ENCODE data around the gene ELOVL7. TPM values are rescaled to one million over a fixed set of nuclear protein-coding genes. Genes with fewer than 3 reads are reported as not detected.
"Not testable (repeated sequence)": the region's sequence is repeated elsewhere in the genome, so short reads cannot be mapped to it uniquely, and the experiment has no call there.

Gene ELOVL7
- total RNA-seq, 1 donor from 2014 or later, result 10.3 TPM

GRCh38 chr5:60740322-60740721 is 103.7 kb downstream of the ELOVL7 start:
- H3K27ac Mint-ChIP-seq, result no peak overlapping the region
- H3K4me1 Mint-ChIP-seq (ENCODE audit: unreplicated experiment), result no peaks in the 10 kb centered on the region
- no peak overlapping the region for H3K4me3 Mint-ChIP-seq
- H3K27me3 Mint-ChIP-seq, result no peaks in the 10 kb centered on the region
- H3K36me3 Mint-ChIP-seq, result no peaks in the 10 kb centered on the region
- no peak for DNase-seq (ENCODE audit: extremely low spot score, unreplicated experiment)
- H3K9me3 Mint-ChIP-seq, result peaks cover 12% of the 10 kb centered on the region
- TF ChIP-seq, protein P1, sequence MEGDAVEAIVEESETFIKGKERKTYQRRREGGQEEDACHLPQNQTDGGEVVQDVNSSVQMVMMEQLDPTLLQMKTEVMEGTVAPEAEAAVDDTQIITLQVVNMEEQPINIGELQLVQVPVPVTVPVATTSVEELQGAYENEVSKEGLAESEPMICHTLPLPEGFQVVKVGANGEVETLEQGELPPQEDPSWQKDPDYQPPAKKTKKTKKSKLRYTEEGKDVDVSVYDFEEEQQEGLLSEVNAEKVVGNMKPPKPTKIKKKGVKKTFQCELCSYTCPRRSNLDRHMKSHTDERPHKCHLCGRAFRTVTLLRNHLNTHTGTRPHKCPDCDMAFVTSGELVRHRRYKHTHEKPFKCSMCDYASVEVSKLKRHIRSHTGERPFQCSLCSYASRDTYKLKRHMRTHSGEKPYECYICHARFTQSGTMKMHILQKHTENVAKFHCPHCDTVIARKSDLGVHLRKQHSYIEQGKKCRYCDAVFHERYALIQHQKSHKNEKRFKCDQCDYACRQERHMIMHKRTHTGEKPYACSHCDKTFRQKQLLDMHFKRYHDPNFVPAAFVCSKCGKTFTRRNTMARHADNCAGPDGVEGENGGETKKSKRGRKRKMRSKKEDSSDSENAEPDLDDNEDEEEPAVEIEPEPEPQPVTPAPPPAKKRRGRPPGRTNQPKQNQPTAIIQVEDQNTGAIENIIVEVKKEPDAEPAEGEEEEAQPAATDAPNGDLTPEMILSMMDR (conservative IDR thresholded peaks at IDR 0.05), result no peak

DNA sequence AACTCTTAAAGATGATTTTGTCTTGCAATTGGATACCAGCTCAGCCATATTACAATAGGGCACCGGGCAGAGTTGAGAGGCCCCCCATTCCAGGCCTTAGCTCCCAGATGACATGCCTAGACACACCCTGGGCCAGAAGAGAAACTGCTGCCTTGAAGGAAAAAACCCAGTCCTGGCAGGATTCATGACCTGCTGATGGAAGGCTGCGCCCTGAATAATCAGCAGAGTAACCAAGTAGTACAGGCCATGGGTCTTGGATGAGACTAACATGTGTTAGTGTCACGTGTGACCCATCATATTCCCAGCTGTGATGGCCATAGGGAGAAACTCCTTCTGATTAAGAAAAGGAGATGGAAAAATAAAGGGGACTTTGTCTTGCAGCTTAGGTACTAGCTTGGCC is 105.1 kb downstream of the ELOVL7 start:
- DNase-seq (ENCODE audit: extremely low spot score, unreplicated experiment), result no peak
- Mint-ChIP-seq H3K9me3 (peaks cover 12% of the 10 kb centered on the region), H3K27ac (no peak overlapping the region), H3K4me3 (no peak overlapping the region), H3K36me3 (no peaks in the 10 kb centered on the region), H3K27me3 (no peaks in the 10 kb centered on the region), H3K4me1 (ENCODE audit: unreplicated experiment) (no peaks in the 10 kb centered on the region)
- TF ChIP-seq, protein P1 (conservative IDR thresholded peaks at IDR 0.05), result no peak

GRCh38 chr5:60738461-60738860 is 105.6 kb downstream of the ELOVL7 start:
- TF ChIP-seq, protein P1 (conservative IDR thresholded peaks at IDR 0.05), result no peak
- Mint-ChIP-seq H3K4me3 (no peak overlapping the region), H3K9me3 (peaks cover 12% of the 10 kb centered on the region), H3K27ac (no peak overlapping the region), H3K36me3 (no peaks in the 10 kb centered on the region), H3K27me3 (no peaks in the 10 kb centered on the region), H3K4me1 (ENCODE audit: unreplicated experiment) (no peaks in the 10 kb centered on the region)
- no peak for DNase-seq (ENCODE audit: extremely low spot score, unreplicated experiment)

- not testable (repeated sequence) for DNase-seq (ENCODE audit: extremely low spot score, unreplicated experiment); H3K4me3 Mint-ChIP-seq; H3K27me3 Mint-ChIP-seq; H3K27ac Mint-ChIP-seq; H3K4me1 Mint-ChIP-seq (ENCODE audit: unreplicated experiment); H3K9me3 Mint-ChIP-seq; H3K36me3 Mint-ChIP-seq
These were observed 113.2 kb downstream of the ELOVL7 start for GRCh38 chr5:60730858-60731257.

DNA sequence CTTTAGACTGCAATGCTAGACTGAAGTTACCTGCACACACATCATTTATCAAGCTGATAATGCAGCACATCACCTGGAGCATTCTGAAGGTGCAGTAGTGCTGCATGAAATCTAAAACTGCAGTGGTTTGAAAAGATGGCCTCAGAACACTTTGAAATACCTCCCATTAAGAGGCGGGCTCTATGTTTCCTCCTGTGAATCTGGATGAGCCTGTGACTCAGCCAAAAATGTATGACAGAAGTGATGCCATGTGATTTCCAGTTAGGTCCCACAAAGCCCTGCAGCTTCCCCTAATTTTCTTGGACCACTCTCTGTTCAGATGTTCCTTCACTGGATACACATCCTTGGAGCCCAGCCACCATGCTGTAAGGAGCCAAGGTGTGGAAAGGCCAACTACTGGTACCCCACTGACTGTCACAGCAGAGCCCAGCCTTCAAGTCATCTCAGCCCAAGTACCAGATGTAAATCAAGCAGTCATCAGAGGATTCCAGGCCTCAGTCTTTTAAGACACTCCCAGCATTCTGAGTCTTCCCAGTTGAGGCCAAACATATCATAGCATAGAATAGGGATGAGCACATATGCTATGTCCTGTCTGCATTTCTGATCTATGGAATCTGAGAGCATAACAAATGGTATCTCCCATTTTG is 116.9 kb downstream of the ELOVL7 start:
- Mint-ChIP-seq H3K4me3 (no peak overlapping the region), H3K4me1 (ENCODE audit: unreplicated experiment) (no peaks in the 10 kb centered on the region), H3K27ac (no peak overlapping the region), H3K9me3 (no peaks in the 10 kb centered on the region), H3K27me3 (no peaks in the 10 kb centered on the region), H3K36me3 (no peaks in the 10 kb centered on the region)
- no peak for DNase-seq (ENCODE audit: extremely low spot score, unreplicated experiment)
- TF ChIP-seq, protein P1 (conservative IDR thresholded peaks at IDR 0.05), result no peak

- H3K36me3 Mint-ChIP-seq, result no peaks in the 10 kb centered on the region
- TF ChIP-seq, protein P1 (conservative IDR thresholded peaks at IDR 0.05), result no peak
- H3K4me1 Mint-ChIP-seq (ENCODE audit: unreplicated experiment), result no peaks in the 10 kb centered on the region
- no peak overlapping the region for H3K4me3 Mint-ChIP-seq
- no peaks in the 10 kb centered on the region for H3K27me3 Mint-ChIP-seq
- H3K27ac Mint-ChIP-seq, result no peak overlapping the region
- DNase-seq (ENCODE audit: extremely low spot score, unreplicated experiment), result no peak
- no peaks in the 10 kb centered on the region for H3K9me3 Mint-ChIP-seq
These were observed 119.9 kb downstream of the ELOVL7 start for GRCh38 chr5:60724126-60724525.

All from type B pancreatic cell (in vitro differentiated cells).